Stimulated activated naive CD8-positive, alpha-beta T cell treated with anti-CD3 and anti-CD28 coated beads, Interleukin-15, amount 100 ng/mL, for 72 hours (primary cell): ENCODE measurements around the gene HOXB5.

Source experiments
- ATAC-seq: fragments of 150-1000 bp; cut with Tn5 transposase; 2 replicates; pipeline ENCODE4 v1.10.0; 2021; ENCODE audit warnings: mild to moderate bottlenecking, moderate library complexity
- DNase-seq, 2 donors: peaks; one replicate each; pipeline ENCODE4 v3.0.0; 2021 to 2022
- H3K27ac Mint-ChIP-seq, 2 donors: one replicate each; pipeline ENCODE4 v1.8.0; 2022; ENCODE audit warnings: mild to moderate bottlenecking in 2 of 2, mixed read lengths in 2 of 2, moderate library complexity in 2 of 2
- H3K27me3 Mint-ChIP-seq: one replicate; pipeline ENCODE4 v1.8.0; 2022; ENCODE audit warnings: mixed read lengths
- H3K4me1 Mint-ChIP-seq: one replicate; pipeline ENCODE4 v1.8.0; 2022; ENCODE audit warnings: mild to moderate bottlenecking, mixed read lengths
- H3K4me3 Mint-ChIP-seq, 2 donors: one replicate each; pipeline ENCODE4 v1.8.0; 2022; ENCODE audit warnings: mild to moderate bottlenecking in 2 of 2, mixed read lengths in 2 of 2, moderate library complexity in 1 of 2
- H3K9me3 Mint-ChIP-seq, 2 donors: one replicate each; pipeline ENCODE4 v1.8.0; 2022; ENCODE audit warnings: mixed read lengths in 2 of 2

Gene HOXB5

GRCh38 chr17:48612854-48613691, 19.5 kb upstream of the HOXB5 start:
- Mint-ChIP-seq H3K9me3 (no peaks in the 10 kb centered on the region), H3K27me3 (peaks cover 96% of the 10 kb centered on the region), H3K27ac (no peak overlapping the region), H3K4me3 (peak overlapping the region; percentile 96 to 99), H3K4me1 (peaks cover 61% of the 10 kb centered on the region)
- ATAC-seq: peak; percentile 66
- DNase-seq: peak; percentile 49 to 60

DNA sequence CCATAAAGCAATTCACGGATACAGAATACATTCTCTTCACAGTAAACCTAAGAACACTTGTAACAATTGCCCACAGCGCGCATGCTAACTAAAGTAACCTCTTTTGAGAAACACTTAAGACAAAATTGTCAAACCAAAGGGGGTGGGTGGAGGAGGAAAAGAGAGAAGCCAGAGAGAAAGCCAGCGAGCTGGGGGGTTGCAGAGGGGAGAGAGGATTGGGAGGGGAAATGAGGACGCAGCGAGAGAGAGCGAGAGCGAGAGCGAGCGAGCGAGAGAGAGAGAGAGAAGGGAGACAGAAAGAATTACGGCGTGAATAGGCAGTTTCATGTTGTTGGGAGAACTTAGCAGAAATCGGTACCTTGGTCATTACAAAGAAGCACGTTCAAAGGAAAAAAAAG, 18.9 kb upstream of the HOXB5 start:
- no peaks in the 10 kb centered on the region for H3K9me3 Mint-ChIP-seq
- H3K27me3 Mint-ChIP-seq: peaks cover 96% of the 10 kb centered on the region
- H3K27ac Mint-ChIP-seq: no peak overlapping the region
- ATAC-seq (peak; percentile 6), DNase-seq (no peak)
- peak overlapping the region; percentile 96 to 99 for H3K4me3 Mint-ChIP-seq
- peaks cover 56% of the 10 kb centered on the region for H3K4me1 Mint-ChIP-seq

GRCh38 chr17:48611681-48612455, 18.3 kb upstream of the HOXB5 start:
- no peak overlapping the region for H3K27ac Mint-ChIP-seq
- no peak for DNase-seq
- peak; percentile 31 for ATAC-seq
- peaks cover 50% of the 10 kb centered on the region for H3K4me1 Mint-ChIP-seq
- H3K27me3 Mint-ChIP-seq: peaks cover 96% of the 10 kb centered on the region
- H3K9me3 Mint-ChIP-seq: no peaks in the 10 kb centered on the region
- peak overlapping the region; percentile 96 to 99 for H3K4me3 Mint-ChIP-seq

GRCh38 chr17:48611213-48611612, 17.6 kb upstream of the HOXB5 start:
- DNase-seq: no peak
- peak; percentile 30 for ATAC-seq
- no peaks in the 10 kb centered on the region for H3K9me3 Mint-ChIP-seq
- peak overlapping the region; percentile 81 to 95 for H3K27ac Mint-ChIP-seq
- H3K27me3 Mint-ChIP-seq: peaks cover 96% of the 10 kb centered on the region
- peak overlapping the region; percentile 96 to 99 for H3K4me3 Mint-ChIP-seq
- H3K4me1 Mint-ChIP-seq: peaks cover 47% of the 10 kb centered on the region

DNA sequence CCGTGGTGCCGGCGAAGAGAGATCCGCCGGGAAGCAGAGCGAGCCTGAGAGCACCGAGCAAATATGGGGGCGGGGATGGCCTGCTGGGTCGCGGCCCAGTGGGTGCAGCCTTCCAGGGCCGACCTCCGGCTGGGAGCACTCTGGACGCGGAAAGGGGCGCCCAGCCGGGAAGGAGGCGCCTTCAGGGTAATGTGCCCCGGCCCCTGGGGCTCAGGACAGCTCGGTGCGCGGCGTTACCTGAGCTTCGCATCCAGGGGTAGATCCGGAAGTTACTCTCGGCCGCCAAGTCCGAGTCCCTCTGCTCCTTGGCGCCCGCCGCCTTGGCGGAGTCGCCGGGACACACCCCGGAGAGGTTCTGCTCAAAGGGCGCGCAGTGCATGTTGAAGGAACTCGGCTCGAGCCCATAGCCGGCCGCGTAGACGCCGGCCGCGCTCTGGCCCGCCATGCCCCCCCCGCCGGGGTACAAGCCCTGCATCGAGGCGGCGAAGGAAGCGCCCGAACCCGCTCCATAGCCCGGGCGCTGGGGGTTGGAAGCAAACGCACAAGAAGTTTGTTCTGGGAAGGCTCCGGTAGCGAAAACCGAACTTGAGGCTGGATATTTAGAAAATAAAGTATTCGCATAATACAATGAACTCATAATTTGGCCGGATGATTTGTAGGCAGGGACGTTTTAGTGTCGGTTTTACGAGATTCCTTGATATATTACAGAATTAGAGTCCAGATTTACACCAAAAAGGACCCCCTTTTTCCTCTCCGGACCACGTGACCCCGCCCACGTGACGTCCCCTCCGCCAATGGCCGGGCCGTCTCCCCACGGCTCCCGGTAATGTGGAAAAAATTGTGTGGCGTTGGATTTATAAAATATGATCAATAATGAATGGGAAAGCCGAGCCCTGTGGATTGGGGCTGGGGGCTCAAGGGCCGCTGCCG, 17.0 kb upstream of the HOXB5 start, which contains the start of gene HOXB7:
HOXB7 (minus strand) TSS at position 736 of the 930 bp plus-strand sequence; CDS start at position 637, 99 bp downstream.
- Mint-ChIP-seq H3K4me3 (peak within 1 kb of the TSS; percentile 96 to 99), H3K27me3 (peaks cover 96% of the 10 kb centered on the region), H3K27ac (peak within 1 kb of the TSS; percentile 81 to 95), H3K4me1 (peaks cover 47% of the 10 kb centered on the region), H3K9me3 (no peaks in the 10 kb centered on the region)
- ATAC-seq (peak; percentile 47), DNase-seq (peak; percentile 63 to 64)

GRCh38 chr17:48609759-48610281, 16.2 kb upstream of the HOXB5 start:
- Mint-ChIP-seq H3K27me3 (peaks cover 96% of the 10 kb centered on the region), H3K9me3 (no peaks in the 10 kb centered on the region), H3K4me1 (peaks cover 41% of the 10 kb centered on the region), H3K27ac (no peak overlapping the region), H3K4me3 (peak overlapping the region; percentile 96 to 99)
- ATAC-seq (peak; percentile 1), DNase-seq (no peak)

GRCh38 chr17:48609033-48609432, 15.5 kb upstream of the HOXB5 start:
- Mint-ChIP-seq H3K27ac (no peak overlapping the region), H3K9me3 (no peaks in the 10 kb centered on the region), H3K4me1 (peaks cover 36% of the 10 kb centered on the region), H3K4me3 (no peak overlapping the region), H3K27me3 (peaks cover 96% of the 10 kb centered on the region)
- DNase-seq: no peak
- no peak for ATAC-seq

DNA sequence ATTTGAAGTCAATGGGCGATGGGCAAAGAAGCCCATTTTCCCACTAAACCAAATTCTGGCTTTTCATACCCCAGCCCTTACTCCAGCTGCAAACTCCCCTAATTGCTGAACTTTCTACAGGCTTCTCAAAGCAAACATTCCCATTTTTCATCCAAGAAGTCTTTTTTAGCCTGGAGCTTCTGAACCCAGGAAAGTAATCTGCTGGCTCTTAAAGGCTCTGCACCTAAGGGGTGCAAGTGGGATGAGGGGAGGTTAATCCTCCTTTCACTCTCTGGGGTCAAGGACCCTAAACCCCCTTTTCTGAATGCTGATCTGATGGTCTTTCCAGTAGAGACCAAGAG, 14.9 kb upstream of the HOXB5 start:
- no peak for ATAC-seq
- Mint-ChIP-seq H3K27me3 (peaks cover 96% of the 10 kb centered on the region), H3K4me3 (no peak overlapping the region), H3K27ac (no peak overlapping the region), H3K9me3 (no peaks in the 10 kb centered on the region), H3K4me1 (peaks cover 36% of the 10 kb centered on the region)
- no peak for DNase-seq

DNA sequence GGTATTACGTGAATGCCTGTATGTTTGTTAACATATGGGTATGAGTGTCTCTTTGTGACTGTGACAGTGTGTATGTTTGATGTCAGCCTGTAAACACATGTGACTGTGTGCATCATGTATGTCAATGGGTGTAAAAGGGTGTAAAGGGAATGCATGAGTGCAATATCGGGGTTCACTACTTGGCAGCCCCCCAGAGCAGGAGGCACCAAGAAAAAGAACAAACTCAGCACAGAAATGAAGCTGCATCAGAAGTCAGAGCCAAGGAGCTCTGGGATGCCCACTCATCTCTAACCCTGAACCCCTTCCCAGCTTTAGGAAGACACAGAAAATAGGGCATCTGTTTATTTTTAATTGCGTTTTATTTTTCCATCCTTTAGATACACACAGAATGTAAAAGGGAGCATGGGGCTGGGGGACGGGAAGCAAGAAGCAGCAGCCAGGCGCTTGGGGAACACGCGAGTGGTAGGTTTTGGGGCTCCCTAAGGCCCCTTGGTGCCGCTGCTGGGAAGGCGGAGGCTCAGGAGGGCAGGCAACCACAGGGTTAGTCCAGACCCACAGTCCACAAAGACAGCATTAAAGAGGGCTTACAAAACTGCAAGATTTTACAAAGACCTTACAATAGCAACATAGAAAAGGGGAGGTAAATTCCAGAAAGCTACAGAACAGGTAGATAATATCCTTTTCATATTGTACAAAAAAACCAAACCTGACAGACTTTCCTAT, 13.5 kb upstream of the HOXB5 start:
- Mint-ChIP-seq H3K9me3 (no peaks in the 10 kb centered on the region), H3K4me1 (peaks cover 34% of the 10 kb centered on the region), H3K27me3 (peaks cover 96% of the 10 kb centered on the region), H3K27ac (no peak overlapping the region), H3K4me3 (no peak overlapping the region)
- ATAC-seq (no peak), DNase-seq (no peak)

GRCh38 chr17:48605991-48606891, 12.7 kb upstream of the HOXB5 start:
- H3K27ac Mint-ChIP-seq: no peak overlapping the region
- H3K4me1 Mint-ChIP-seq: peaks cover 31% of the 10 kb centered on the region
- peaks cover 96% of the 10 kb centered on the region for H3K27me3 Mint-ChIP-seq
- DNase-seq (no peak), ATAC-seq (no peak)
- no peak overlapping the region for H3K4me3 Mint-ChIP-seq
- H3K9me3 Mint-ChIP-seq: no peaks in the 10 kb centered on the region

DNA sequence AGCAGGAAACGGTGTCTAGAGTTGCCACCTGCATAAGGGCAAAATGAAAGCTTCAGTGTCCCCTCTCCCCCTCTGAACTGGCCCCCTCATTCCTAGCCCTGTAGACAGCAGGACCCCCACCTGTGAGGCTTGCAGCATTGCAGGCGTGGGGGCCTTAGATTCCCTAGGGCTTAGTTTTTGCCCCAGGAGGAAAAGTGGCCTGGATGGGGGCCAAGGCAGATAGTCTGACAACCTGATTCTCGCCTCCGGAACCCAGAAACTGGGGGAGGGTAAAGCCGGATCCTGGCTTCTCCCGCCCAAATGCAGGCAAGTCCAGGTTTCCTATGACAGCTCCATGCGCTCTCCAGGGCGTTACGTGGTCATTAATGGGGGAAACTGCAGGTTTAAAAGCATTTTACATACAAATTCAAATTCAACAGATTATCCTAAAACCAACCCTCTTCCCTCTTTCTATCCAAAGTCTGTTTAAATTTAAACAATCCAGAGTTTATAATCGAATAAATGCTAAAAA, 11.9 kb upstream of the HOXB5 start:
- Mint-ChIP-seq H3K9me3 (no peaks in the 10 kb centered on the region), H3K27ac (no peak overlapping the region), H3K4me3 (no peak overlapping the region), H3K27me3 (peaks cover 96% of the 10 kb centered on the region), H3K4me1 (peaks cover 25% of the 10 kb centered on the region)
- ATAC-seq: no peak
- no peak for DNase-seq

GRCh38 chr17:48604770-48605329, 11.3 kb upstream of the HOXB5 start, which contains the start of gene HOXB6:
Gene HOXB6 (minus strand): TSS chr17:48604986. CDS start chr17:48598150, 6,836 bp downstream.
- Mint-ChIP-seq H3K4me1 (peaks cover 25% of the 10 kb centered on the region), H3K27me3 (peaks cover 100% of the 10 kb centered on the region), H3K4me3 (peak within 1 kb of the TSS; percentile 49 to 54), H3K9me3 (no peaks in the 10 kb centered on the region), H3K27ac (no peak within 1 kb of the TSS)
- DNase-seq (no peak), ATAC-seq (no peak)
